Osteoblast (primary cell): Measurements from ENCODE around the gene CLNS1A. TPM values are rescaled to one million over a fixed set of nuclear protein-coding genes. Genes with fewer than 3 reads are reported as not detected.

Experiments used
- DNase-seq: peaks from one replicate; pipeline ENCODE4 v3.0.0; 2011; ENCODE audit warnings: low spot score, mixed read lengths; ENCODE audit not compliant: insufficient read length; ENCODE audit errors: missing footprints
- H2AFZ ChIP-seq: 2 replicates; pipeline ENCODE4 v1.6.0; 2011; ENCODE audit warnings: mild to moderate bottlenecking, low read length
- H3K27ac ChIP-seq: 2 replicates; pipeline ENCODE4 v1.5.1; 2011; ENCODE audit warnings: mild to moderate bottlenecking, low read depth, low read length, moderate library complexity
- H3K27me3 ChIP-seq: 2 replicates; pipeline ENCODE4 v1.6.0; 2012; ENCODE audit warnings: mild to moderate bottlenecking, control low read depth, inconsistent platforms, low read length, moderate library complexity; ENCODE audit not compliant: insufficient read depth
- H3K36me3 ChIP-seq: 2 replicates; pipeline ENCODE4 v1.5.1; 2011; ENCODE audit warnings: mild to moderate bottlenecking, low read length, control low read depth, moderate library complexity; ENCODE audit not compliant: insufficient read depth
- H3K4me1 ChIP-seq: 2 replicates; pipeline ENCODE4 v1.5.1; 2011; ENCODE audit warnings: mild to moderate bottlenecking, low read length, control low read depth, moderate library complexity; ENCODE audit not compliant: insufficient read depth
- H3K4me2 ChIP-seq: 2 replicates; pipeline ENCODE4 v1.6.0; 2011; ENCODE audit warnings: mild to moderate bottlenecking, low read length; ENCODE audit not compliant: insufficient read depth
- H3K4me3 ChIP-seq: fragments of 200-600 bp; sonication (generic); 3 replicates; pipeline ENCODE4 v1.5.1; 2012; ENCODE audit warnings: mild to moderate bottlenecking, low read length, inconsistent platforms; ENCODE audit not compliant: insufficient read depth
- H3K79me2 ChIP-seq: 2 replicates; pipeline ENCODE4 v1.6.0; 2012; ENCODE audit warnings: mild to moderate bottlenecking, low read length, control low read depth, inconsistent platforms; ENCODE audit not compliant: insufficient read depth
- H3K9me3 ChIP-seq: 2 replicates; pipeline ENCODE4 v1.5.1; 2011; ENCODE audit warnings: low read depth, low read length, control low read depth
- H4K20me1 ChIP-seq: 2 replicates; pipeline ENCODE4 v1.6.0; 2012; ENCODE audit warnings: mild to moderate bottlenecking, low read length, control low read depth; ENCODE audit not compliant: insufficient read depth
- CTCF ChIP-seq: IDR thresholded peaks from 2 replicates; pipeline ENCODE4 v1.5.1; 2011; ENCODE audit warnings: mild to moderate bottlenecking, low read depth, low read length, moderate library complexity; ENCODE audit errors: extremely low read depth
- total RNA-seq: library from RNA; depleted of rRNA; stranded (reverse); fragments of >200 nt; gene quantifications from 2 replicates; pipeline ENCODE4 v1.2.3, GENCODE V29; 2012

Gene CLNS1A
- total RNA-seq, 1 donor: 85.8 TPM

- no peak for TF ChIP-seq CTCF
- Histone ChIP-seq H3K4me2 (no peak overlapping the region), H3K27ac (no peak overlapping the region), H3K79me2 (no peaks in the 10 kb centered on the region), H3K36me3 (no peaks in the 10 kb centered on the region), H3K9me3 (no peaks in the 10 kb centered on the region), H2AFZ (no peak overlapping the region), H3K4me1 (no peaks in the 10 kb centered on the region), H3K27me3 (no peaks in the 10 kb centered on the region), H4K20me1 (no peaks in the 10 kb centered on the region), H3K4me3 (no peak overlapping the region)
- no peak for DNase-seq
Observed at GRCh38 chr11:77660947-77661346, 23.4 kb upstream of the CLNS1A start.

GRCh38 chr11:77658213-77659013, 20.8 kb upstream of the CLNS1A start:
- no peak for TF ChIP-seq CTCF
- no peaks in the 10 kb centered on the region for H3K4me1 ChIP-seq
- H2AFZ ChIP-seq: no peak overlapping the region
- H3K27me3 ChIP-seq: no peaks in the 10 kb centered on the region
- no peaks in the 10 kb centered on the region for H3K9me3 ChIP-seq
- H3K27ac ChIP-seq: no peak overlapping the region
- no peak for DNase-seq
- H3K36me3 ChIP-seq: no peaks in the 10 kb centered on the region
- H4K20me1 ChIP-seq: no peaks in the 10 kb centered on the region
- no peaks in the 10 kb centered on the region for H3K79me2 ChIP-seq
- H3K4me2 ChIP-seq: no peak overlapping the region
- H3K4me3 ChIP-seq: no peak overlapping the region

GRCh38 chr11:77656362-77656761, 18.8 kb upstream of the CLNS1A start:
- TF ChIP-seq CTCF: no peak
- no peaks in the 10 kb centered on the region for H3K79me2 ChIP-seq

DNA sequence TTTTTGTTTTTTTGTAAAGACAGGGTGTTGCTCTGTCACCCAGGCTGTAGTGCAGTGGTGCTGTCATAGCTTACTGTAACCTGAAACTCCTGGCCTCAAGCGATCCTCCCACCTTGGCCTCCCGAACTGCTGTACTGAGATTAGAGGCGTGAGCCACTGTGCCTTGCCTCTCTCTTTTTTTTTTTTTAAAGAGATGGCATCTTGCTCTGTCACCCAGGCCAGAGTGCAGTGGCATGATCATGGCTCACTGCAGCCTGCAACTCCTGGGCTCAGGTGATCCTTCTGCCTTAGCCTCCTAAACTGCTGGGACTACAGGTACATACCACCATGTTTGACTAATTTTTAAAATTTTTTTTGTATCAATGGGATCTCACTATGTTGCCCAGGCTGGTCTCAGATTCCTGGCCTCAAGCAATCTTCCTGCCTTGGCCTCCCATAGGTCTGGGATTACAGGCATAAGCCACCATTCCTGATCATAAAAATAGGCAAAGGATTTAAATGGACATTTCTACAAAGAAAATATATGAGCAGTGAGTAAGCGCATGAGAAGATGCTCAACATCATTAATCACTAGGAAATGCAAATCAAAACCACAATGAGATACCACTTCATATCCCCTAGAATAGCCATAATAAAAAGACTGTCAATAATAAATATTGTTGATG, 17.3 kb upstream of the CLNS1A start:
- H3K27ac ChIP-seq: no peak overlapping the region
- H3K27me3 ChIP-seq: no peaks in the 10 kb centered on the region
- no peaks in the 10 kb centered on the region for H4K20me1 ChIP-seq
- DNase-seq: no peak
- H3K4me1 ChIP-seq: no peaks in the 10 kb centered on the region
- H3K4me2 ChIP-seq: no peak overlapping the region
- no peaks in the 10 kb centered on the region for H3K79me2 ChIP-seq
- H2AFZ ChIP-seq: no peak overlapping the region
- no peaks in the 10 kb centered on the region for H3K9me3 ChIP-seq
- no peaks in the 10 kb centered on the region for H3K36me3 ChIP-seq
- TF ChIP-seq CTCF: no peak
- no peak overlapping the region for H3K4me3 ChIP-seq

More at GRCh38 chr11:77656362-77656761, 18.8 kb upstream of the CLNS1A start:
- H3K27me3 ChIP-seq: no peaks in the 10 kb centered on the region
- H3K36me3 ChIP-seq: no peaks in the 10 kb centered on the region
- H3K4me2 ChIP-seq: no peak overlapping the region
- H3K27ac ChIP-seq: no peak overlapping the region
- no peaks in the 10 kb centered on the region for H3K9me3 ChIP-seq
- no peak overlapping the region for H2AFZ ChIP-seq
- H4K20me1 ChIP-seq: no peaks in the 10 kb centered on the region
- no peak overlapping the region for H3K4me3 ChIP-seq
- DNase-seq: no peak
- no peaks in the 10 kb centered on the region for H3K4me1 ChIP-seq
